Loucy (cell line): ENCODE measurements around the gene CXCL12.

ENCODE experiments used
- EZH2phosphoT487 ChIP-seq: fragments of 200-600 bp; IDR thresholded peaks from 2 replicates; pipeline ENCODE4 v1.6.1; 2018; ENCODE audit warnings: antibody characterized with exemption, mild to moderate bottlenecking, moderate library complexity, borderline replicate concordance
- TF ChIP-seq, protein P1 (sequence below): fragments of 200-600 bp; sonication (generic); conservative IDR thresholded peaks from 2 replicates; pipeline ENCODE4 v1.5.1; 2014; ENCODE audit warnings: mild to moderate bottlenecking, antibody characterized with exemption, low read length

GRCh38 chr10:44425466-44425865 lies 40.6 kb upstream of the CXCL12 start:
- TF ChIP-seq, protein P1, sequence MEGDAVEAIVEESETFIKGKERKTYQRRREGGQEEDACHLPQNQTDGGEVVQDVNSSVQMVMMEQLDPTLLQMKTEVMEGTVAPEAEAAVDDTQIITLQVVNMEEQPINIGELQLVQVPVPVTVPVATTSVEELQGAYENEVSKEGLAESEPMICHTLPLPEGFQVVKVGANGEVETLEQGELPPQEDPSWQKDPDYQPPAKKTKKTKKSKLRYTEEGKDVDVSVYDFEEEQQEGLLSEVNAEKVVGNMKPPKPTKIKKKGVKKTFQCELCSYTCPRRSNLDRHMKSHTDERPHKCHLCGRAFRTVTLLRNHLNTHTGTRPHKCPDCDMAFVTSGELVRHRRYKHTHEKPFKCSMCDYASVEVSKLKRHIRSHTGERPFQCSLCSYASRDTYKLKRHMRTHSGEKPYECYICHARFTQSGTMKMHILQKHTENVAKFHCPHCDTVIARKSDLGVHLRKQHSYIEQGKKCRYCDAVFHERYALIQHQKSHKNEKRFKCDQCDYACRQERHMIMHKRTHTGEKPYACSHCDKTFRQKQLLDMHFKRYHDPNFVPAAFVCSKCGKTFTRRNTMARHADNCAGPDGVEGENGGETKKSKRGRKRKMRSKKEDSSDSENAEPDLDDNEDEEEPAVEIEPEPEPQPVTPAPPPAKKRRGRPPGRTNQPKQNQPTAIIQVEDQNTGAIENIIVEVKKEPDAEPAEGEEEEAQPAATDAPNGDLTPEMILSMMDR = no peak
- no peak for TF ChIP-seq EZH2phosphoT487
